CD4-positive, alpha-beta T cell (primary cell): ENCODE results near the gene ADGRA3. TPM values are rescaled to one million over a fixed set of nuclear protein-coding genes. Genes with fewer than 3 reads are reported as not detected.
A peak's percentile ranks its signal among the peaks of the same experiment; 100 is the strongest.

ENCODE experiments used
- ATAC-seq: fragments of 200-7000 bp; cut with Tn5 transposase; one replicate; pipeline ENCODE4 v1.10.0; 2022; ENCODE audit warnings: mild to moderate bottlenecking; ENCODE audit not compliant: poor library complexity
- CTCF ChIA-PET: fragments of 350-600 bp; sonication (Branson Sonifier 250); formaldehyde crosslinking; loops from one replicate; lab custom pipeline; 2021; ENCODE audit warnings: antibody characterized with exemption, inconsistent platforms; lab: Charles Lee
- POLR2A ChIA-PET: fragments of 350-600 bp; sonication (Branson Sonifier 250); formaldehyde crosslinking; loops from one replicate; lab custom pipeline; 2021; ENCODE audit warnings: antibody characterized with exemption, inconsistent platforms; lab: Charles Lee
- DNase-seq, 14 experiments: peaks; one replicate each; pipeline ENCODE4 v3.0.0-alpha.2; 2013 to 2020; ENCODE audit warnings: mixed read lengths in 2 of 14
- H3K27ac ChIP-seq, 2 donors: one replicate each; pipeline versions ENCODE4 v1.5.1 to v1.7.0; 2013; ENCODE audit warnings: low read length in 2 of 2, low read depth in 1 of 2, mild to moderate bottlenecking in 1 of 2
- H3K27me3 ChIP-seq, 2 experiments: 1 replicate in 1 of 2; 2 replicates in 1 of 2; pipeline versions ENCODE4 v1.6.1 to v1.7.0; 2013; ENCODE audit warnings: low read length in 2 of 2, control low read depth in 1 of 2, mild to moderate bottlenecking in 1 of 2, moderate library complexity in 1 of 2; ENCODE audit not compliant: insufficient read depth in 2 of 2, control insufficient read depth in 1 of 2
- H3K36me3 ChIP-seq: one replicate; pipeline ENCODE4 v1.6.1; 2013; ENCODE audit warnings: low read length, control low read depth; ENCODE audit not compliant: insufficient read depth
- H3K4me1 ChIP-seq: one replicate; pipeline ENCODE4 v1.6.1; 2013; ENCODE audit warnings: low read length, control low read depth; ENCODE audit not compliant: insufficient read depth
- H3K4me3 ChIP-seq: one replicate; pipeline ENCODE4 v1.5.1; 2013; ENCODE audit warnings: mild to moderate bottlenecking, low read length, moderate library complexity
- H3K9me3 ChIP-seq, 2 experiments: 1 replicate in 1 of 2; 2 replicates in 1 of 2; pipeline versions ENCODE4 v1.6.1 to v1.7.0; 2013; ENCODE audit warnings: low read length in 2 of 2, mild to moderate bottlenecking in 2 of 2, control low read depth in 1 of 2, moderate library complexity in 1 of 2; ENCODE audit not compliant: control insufficient read depth in 1 of 2, insufficient read depth in 1 of 2
- H3K27ac Mint-ChIP-seq: one replicate; pipeline ENCODE4 v1.8.0; 2020; ENCODE audit warnings: mixed read lengths
- H3K27me3 Mint-ChIP-seq: one replicate; pipeline ENCODE4 v1.8.0; 2021; ENCODE audit warnings: mixed read lengths
- H3K36me3 Mint-ChIP-seq: one replicate; pipeline ENCODE4 v1.8.0; 2021; ENCODE audit warnings: low read depth, mixed read lengths
- H3K4me1 Mint-ChIP-seq: one replicate; pipeline ENCODE4 v1.8.0; 2021; ENCODE audit warnings: low read depth, mixed read lengths
- H3K4me3 Mint-ChIP-seq: one replicate; pipeline ENCODE4 v1.8.0; 2020; ENCODE audit warnings: mild to moderate bottlenecking, mixed read lengths
- H3K9me3 Mint-ChIP-seq: one replicate; pipeline ENCODE4 v1.8.0; 2020; ENCODE audit warnings: mixed read lengths
- intact Hi-C, 2 experiments: fragments of 100-400 bp; cut with DNase I in 1 of 2; cut with micrococcal nuclease in 1 of 2; formaldehyde crosslinking; loops; one replicate each; pipeline versions ENCODE4 v1.15.1 to v1.9.0; 2023 to 2025; cut with DNase I, micrococcal nuclease
- polyA plus RNA-seq, 2 donors: library from polyadenylated mRNA; unstranded; fragments of 120-200 nt; gene quantifications; one replicate each; pipeline ENCODE4 v1.2.1, GENCODE V29; 2013
- total RNA-seq, 174 experiments: library from RNA in 2 of 174; stranded (reverse) in 2 of 174; gene quantifications; one replicate each; pipeline ENCODE4 v1.2.3 and lab custom pipeline; 2021 to 2026
- TF ChIP-seq, protein P1 (sequence below): fragments of 200-600 bp; IDR thresholded peaks from one replicate; pipeline ENCODE4 v1.8.0; 2022; ENCODE audit warnings: antibody characterized with exemption, mild to moderate bottlenecking

ADGRA3 gene, protein sequence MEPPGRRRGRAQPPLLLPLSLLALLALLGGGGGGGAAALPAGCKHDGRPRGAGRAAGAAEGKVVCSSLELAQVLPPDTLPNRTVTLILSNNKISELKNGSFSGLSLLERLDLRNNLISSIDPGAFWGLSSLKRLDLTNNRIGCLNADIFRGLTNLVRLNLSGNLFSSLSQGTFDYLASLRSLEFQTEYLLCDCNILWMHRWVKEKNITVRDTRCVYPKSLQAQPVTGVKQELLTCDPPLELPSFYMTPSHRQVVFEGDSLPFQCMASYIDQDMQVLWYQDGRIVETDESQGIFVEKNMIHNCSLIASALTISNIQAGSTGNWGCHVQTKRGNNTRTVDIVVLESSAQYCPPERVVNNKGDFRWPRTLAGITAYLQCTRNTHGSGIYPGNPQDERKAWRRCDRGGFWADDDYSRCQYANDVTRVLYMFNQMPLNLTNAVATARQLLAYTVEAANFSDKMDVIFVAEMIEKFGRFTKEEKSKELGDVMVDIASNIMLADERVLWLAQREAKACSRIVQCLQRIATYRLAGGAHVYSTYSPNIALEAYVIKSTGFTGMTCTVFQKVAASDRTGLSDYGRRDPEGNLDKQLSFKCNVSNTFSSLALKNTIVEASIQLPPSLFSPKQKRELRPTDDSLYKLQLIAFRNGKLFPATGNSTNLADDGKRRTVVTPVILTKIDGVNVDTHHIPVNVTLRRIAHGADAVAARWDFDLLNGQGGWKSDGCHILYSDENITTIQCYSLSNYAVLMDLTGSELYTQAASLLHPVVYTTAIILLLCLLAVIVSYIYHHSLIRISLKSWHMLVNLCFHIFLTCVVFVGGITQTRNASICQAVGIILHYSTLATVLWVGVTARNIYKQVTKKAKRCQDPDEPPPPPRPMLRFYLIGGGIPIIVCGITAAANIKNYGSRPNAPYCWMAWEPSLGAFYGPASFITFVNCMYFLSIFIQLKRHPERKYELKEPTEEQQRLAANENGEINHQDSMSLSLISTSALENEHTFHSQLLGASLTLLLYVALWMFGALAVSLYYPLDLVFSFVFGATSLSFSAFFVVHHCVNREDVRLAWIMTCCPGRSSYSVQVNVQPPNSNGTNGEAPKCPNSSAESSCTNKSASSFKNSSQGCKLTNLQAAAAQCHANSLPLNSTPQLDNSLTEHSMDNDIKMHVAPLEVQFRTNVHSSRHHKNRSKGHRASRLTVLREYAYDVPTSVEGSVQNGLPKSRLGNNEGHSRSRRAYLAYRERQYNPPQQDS (N-terminal part only)
- 1 to 10 TPM; 2.2 to 3.1 TPM for total RNA-seq
- 1.9 TPM for polyA plus RNA-seq (2013, experiment 1 of 2)
- polyA plus RNA-seq (2013, experiment 2 of 2): 2.7 TPM
- total RNA-seq (lab: John Stamatoyannopoulos, UW): 0.32 to 62.7 (median 3.8) reads per million in 172 experiments

DNA sequence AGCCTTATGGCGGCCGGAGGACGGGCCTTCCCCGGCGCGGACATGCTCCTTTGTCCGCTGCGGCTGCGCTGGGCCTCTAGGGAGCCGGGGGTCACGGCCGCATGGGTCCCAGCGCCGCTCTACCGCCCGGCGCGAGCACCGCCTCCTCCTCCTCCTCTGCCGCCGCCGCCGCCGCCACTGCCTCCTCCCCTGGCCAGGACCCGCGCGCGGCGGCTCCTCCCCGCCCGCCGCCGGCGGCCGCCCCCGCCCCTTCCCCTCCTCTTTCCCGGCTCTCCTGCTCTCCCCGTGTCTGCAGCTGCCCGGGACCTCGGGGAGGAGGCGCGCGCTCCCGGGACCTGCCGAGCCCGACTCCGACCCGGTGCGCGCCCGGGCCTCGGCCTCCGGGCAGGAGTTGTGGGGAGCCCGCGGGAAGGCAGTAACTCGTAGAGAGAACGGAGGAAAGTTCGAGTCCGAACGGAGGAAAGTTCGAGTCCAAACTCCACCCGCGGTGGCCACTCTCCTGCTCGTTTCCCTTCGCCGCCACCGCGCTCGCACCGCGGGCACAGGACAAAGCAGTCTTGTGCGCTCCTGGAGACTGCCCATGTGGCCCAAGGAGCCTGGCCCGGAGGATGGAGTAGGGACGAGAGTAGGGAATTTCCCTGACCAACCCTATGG, at the start of gene ADGRA3:
Gene ADGRA3 (minus strand): TSS at position 179 of the 654 bp plus-strand sequence. CDS start 282 bp downstream, outside the sequence.
- CTCF ChIA-PET: no interaction called here
- peaks cover 0 to 6% of the 10 kb centered on the region in 2 experiments for H3K27me3 ChIP-seq
- no peak within 1 kb of the TSS for H3K27ac ChIP-seq
- H3K4me1 ChIP-seq: no peaks in the 10 kb centered on the region
- ATAC-seq (peak; percentile 48), DNase-seq (peak in 7 of 14 experiments; percentile 6 to 44 (median 22))
- TF ChIP-seq, protein P1, sequence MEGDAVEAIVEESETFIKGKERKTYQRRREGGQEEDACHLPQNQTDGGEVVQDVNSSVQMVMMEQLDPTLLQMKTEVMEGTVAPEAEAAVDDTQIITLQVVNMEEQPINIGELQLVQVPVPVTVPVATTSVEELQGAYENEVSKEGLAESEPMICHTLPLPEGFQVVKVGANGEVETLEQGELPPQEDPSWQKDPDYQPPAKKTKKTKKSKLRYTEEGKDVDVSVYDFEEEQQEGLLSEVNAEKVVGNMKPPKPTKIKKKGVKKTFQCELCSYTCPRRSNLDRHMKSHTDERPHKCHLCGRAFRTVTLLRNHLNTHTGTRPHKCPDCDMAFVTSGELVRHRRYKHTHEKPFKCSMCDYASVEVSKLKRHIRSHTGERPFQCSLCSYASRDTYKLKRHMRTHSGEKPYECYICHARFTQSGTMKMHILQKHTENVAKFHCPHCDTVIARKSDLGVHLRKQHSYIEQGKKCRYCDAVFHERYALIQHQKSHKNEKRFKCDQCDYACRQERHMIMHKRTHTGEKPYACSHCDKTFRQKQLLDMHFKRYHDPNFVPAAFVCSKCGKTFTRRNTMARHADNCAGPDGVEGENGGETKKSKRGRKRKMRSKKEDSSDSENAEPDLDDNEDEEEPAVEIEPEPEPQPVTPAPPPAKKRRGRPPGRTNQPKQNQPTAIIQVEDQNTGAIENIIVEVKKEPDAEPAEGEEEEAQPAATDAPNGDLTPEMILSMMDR: no peak
- Mint-ChIP-seq H3K4me1 (peaks cover 12% of the 10 kb centered on the region), H3K9me3 (no peaks in the 10 kb centered on the region), H3K27ac (peak within 1 kb of the TSS; percentile 76), H3K4me3 (peak within 1 kb of the TSS; percentile 96), H3K36me3 (no peaks in the 10 kb centered on the region), H3K27me3 (peaks cover 30% of the 10 kb centered on the region)
- POLR2A ChIA-PET: no interaction called here
- H3K9me3 ChIP-seq: peaks cover 0 to 15% of the 10 kb centered on the region in 2 experiments
- intact Hi-C loops: no loop called here
- no peaks in the 10 kb centered on the region for H3K36me3 ChIP-seq
- H3K4me3 ChIP-seq: peak within 1 kb of the TSS; percentile 44

DNA sequence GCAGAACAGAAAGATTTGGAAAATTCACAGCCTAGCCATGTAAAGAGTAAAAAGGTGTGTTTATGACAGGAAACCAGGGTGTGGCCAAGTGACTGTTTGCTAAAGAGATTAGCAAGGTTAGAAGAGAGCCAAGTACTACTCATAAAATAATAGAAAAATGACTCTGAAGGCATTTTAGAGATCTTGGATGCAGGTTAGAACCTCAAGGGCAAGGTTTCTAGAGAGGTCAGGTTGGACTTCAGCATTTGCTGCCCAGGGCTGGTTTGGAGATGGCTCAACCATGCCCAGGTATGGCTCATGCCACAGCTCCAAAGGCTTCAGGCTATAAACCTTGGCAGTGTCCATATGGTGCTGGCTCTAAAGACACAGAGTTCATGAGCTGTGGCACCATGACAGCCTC, 40.6 kb upstream of the ADGRA3 start:
- POLR2A ChIA-PET: no interaction called here
- intact Hi-C loops: no loop called here
- Mint-ChIP-seq H3K9me3 (peaks cover 2% of the 10 kb centered on the region), H3K36me3 (no peaks in the 10 kb centered on the region), H3K4me3 (no peak overlapping the region), H3K27me3 (no peaks in the 10 kb centered on the region), H3K27ac (no peak overlapping the region), H3K4me1 (no peaks in the 10 kb centered on the region)
- H3K27ac ChIP-seq: no peak overlapping the region
- CTCF ChIA-PET: no interaction called here
- ATAC-seq (no peak), DNase-seq (no peak)
- H3K27me3 ChIP-seq: no peaks in the 10 kb centered on the region
- TF ChIP-seq, protein P1: no peak
- H3K9me3 ChIP-seq: peaks cover 0 to 8% of the 10 kb centered on the region in 2 experiments
- no peaks in the 10 kb centered on the region for H3K4me1 ChIP-seq
- H3K36me3 ChIP-seq: no peaks in the 10 kb centered on the region
- H3K4me3 ChIP-seq: no peak overlapping the region
